Measurements from ENCODE around the gene TRPM5. TPM values are rescaled to one million over a fixed set of nuclear protein-coding genes. Genes with fewer than 3 reads are reported as not detected.

The TRPM5 gene
- total and polyA plus RNA-seq, 2 donors (not counting 1 experiment from before 2014, with no cell fraction given) = 0.03 TPM; not detected in 1

DNA sequence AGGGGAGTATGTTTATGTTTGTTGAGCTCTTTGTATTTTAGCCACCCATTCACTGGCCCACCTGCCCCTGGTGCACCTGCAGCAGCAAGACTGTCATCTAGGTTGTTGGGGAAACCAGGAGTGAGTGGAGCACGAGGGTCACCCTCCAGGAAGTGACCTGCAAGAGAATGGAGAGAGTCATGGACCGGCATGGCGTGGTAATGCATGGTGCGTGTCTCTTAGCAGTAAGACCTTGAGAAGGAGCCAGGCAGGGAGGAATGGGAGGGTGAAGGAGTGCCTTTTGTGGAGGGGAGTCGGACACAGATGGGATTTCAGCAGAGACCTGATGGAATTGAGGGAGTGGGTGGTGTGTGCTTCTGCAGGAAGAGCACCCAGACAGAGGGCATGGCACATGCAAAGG lies 38.4 kb upstream of the TRPM5 start:
- H3K79me2 ChIP-seq (ENCODE audit: control insufficient read depth, insufficient read depth, low read length) = peaks cover 22% of the 10 kb centered on the region
- WGBS (ENCODE audit: insufficient coverage) = 88% methylated on average over 5 of the region's 5 CpGs
- no peak for ATAC-seq (ENCODE audit: low read depth)
- H3K4me1 Mint-ChIP-seq = peaks cover 31% of the 10 kb centered on the region
- no peak overlapping the region for H3K27ac Mint-ChIP-seq
- no peak for DNase-seq
- H3K9me3 ChIP-seq (ENCODE audit: control extremely low read depth in 1 of 3, control insufficient read depth in 2 of 3, insufficient read depth in 1 of 3, low read length in 2 of 3) = peaks cover 7 to 38% (median 19%) of the 10 kb centered on the region in 3 donors
- POLR2A ChIA-PET = no interaction called here
- no peak overlapping the region for H2AFZ ChIP-seq (ENCODE audit: insufficient read depth, low read depth, low read length, poor library complexity, severe bottlenecking)
- intact Hi-C loops (cut with micrococcal nuclease) = no loop called here
- no peaks in the 10 kb centered on the region for H3K36me3 ChIP-seq (replicated peaks in 1 of 2; ENCODE audit: control extremely low read depth in 1 of 2, control insufficient read depth in 1 of 2, extremely low read depth in 1 of 2, insufficient read depth in 2 of 2, low read length in 1 of 2)
- no peaks in the 10 kb centered on the region for H3K27me3 ChIP-seq (replicated peaks in 1 of 4; ENCODE audit: control extremely low read depth in 1 of 4, control insufficient read depth in 3 of 4, insufficient read depth in 4 of 4, low read length in 3 of 4)
- peaks cover 12% of the 10 kb centered on the region in 2 donors for H3K4me1 ChIP-seq (ENCODE audit: control insufficient read depth in 2 of 2, insufficient read depth in 2 of 2, low read length in 2 of 2)
- H3K4me3 Mint-ChIP-seq = no peak overlapping the region
- no peak overlapping the region for H3K27ac ChIP-seq (ENCODE audit: low read length in 2 of 2)
- H3K4me3 ChIP-seq (ENCODE audit: control extremely low read depth in 1 of 5, extremely low read depth in 1 of 5, insufficient read depth in 1 of 5, low read depth in 2 of 5, low read length in 4 of 5) = no peak overlapping the region
- CTCF ChIA-PET = no interaction called here
- H3K4me2 ChIP-seq (replicated peaks; ENCODE audit: low read depth, low read length, poor library complexity, severe bottlenecking) = no peak overlapping the region
- H3K9me3 Mint-ChIP-seq (ENCODE audit: insufficient read depth) = peaks cover 6% of the 10 kb centered on the region
- peaks cover 24% of the 10 kb centered on the region for H4K20me1 ChIP-seq (ENCODE audit: control insufficient read depth, insufficient read depth, low read length, poor library complexity, severe bottlenecking)
- no peaks in the 10 kb centered on the region for H3K27me3 Mint-ChIP-seq
- no peak overlapping the region for H3K9ac ChIP-seq (ENCODE audit: low read length)
- TF ChIP-seq EZH2 (IDR thresholded peaks at IDR 0.05; ENCODE audit: borderline replicate concordance, insufficient read depth, low read depth, low read length, poor library complexity, severe bottlenecking) = no peak
- TF ChIP-seq, protein P1, sequence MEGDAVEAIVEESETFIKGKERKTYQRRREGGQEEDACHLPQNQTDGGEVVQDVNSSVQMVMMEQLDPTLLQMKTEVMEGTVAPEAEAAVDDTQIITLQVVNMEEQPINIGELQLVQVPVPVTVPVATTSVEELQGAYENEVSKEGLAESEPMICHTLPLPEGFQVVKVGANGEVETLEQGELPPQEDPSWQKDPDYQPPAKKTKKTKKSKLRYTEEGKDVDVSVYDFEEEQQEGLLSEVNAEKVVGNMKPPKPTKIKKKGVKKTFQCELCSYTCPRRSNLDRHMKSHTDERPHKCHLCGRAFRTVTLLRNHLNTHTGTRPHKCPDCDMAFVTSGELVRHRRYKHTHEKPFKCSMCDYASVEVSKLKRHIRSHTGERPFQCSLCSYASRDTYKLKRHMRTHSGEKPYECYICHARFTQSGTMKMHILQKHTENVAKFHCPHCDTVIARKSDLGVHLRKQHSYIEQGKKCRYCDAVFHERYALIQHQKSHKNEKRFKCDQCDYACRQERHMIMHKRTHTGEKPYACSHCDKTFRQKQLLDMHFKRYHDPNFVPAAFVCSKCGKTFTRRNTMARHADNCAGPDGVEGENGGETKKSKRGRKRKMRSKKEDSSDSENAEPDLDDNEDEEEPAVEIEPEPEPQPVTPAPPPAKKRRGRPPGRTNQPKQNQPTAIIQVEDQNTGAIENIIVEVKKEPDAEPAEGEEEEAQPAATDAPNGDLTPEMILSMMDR (IDR thresholded peaks at IDR 0.05) = no peak

DNA sequence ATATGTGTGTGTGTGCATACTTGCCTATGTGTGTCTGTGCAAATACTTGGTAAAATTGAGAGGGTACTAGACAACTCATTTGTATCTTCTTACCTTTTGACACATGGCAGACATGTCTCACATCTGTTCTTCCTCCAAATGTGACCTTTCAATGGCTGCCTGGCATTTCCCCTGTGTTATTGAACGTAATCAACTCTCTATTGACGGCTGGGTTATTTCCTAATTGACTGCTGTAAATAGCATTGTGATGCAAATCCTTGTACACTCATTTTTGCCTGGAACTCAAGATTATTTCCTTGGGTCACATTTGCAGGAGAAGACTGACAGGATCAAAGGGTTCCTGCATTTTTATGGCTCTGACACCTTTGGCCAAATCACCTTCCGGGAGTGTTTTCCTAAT lies 37.9 kb upstream of the TRPM5 start:
- no peak for ATAC-seq (ENCODE audit: low read depth)
- H3K27ac Mint-ChIP-seq = no peak overlapping the region
- no peak overlapping the region for H3K27ac ChIP-seq (ENCODE audit: low read length in 2 of 2)
- no peak for DNase-seq
- no peak overlapping the region for H3K4me3 ChIP-seq (ENCODE audit: control extremely low read depth in 1 of 5, extremely low read depth in 1 of 5, insufficient read depth in 1 of 5, low read depth in 2 of 5, low read length in 4 of 5)
- POLR2A ChIA-PET = no interaction called here
- H2AFZ ChIP-seq (ENCODE audit: insufficient read depth, low read depth, low read length, poor library complexity, severe bottlenecking) = no peak overlapping the region
- no peaks in the 10 kb centered on the region for H3K36me3 ChIP-seq (replicated peaks in 1 of 2; ENCODE audit: control extremely low read depth in 1 of 2, control insufficient read depth in 1 of 2, extremely low read depth in 1 of 2, insufficient read depth in 2 of 2, low read length in 1 of 2)
- peaks cover 22% of the 10 kb centered on the region for H3K79me2 ChIP-seq (ENCODE audit: control insufficient read depth, insufficient read depth, low read length)
- peaks cover 31% of the 10 kb centered on the region for H3K4me1 Mint-ChIP-seq
- 73% methylated on average over 2 of the region's 3 CpGs for WGBS (ENCODE audit: insufficient coverage)
- H3K4me3 Mint-ChIP-seq = no peak overlapping the region
- H3K4me2 ChIP-seq (replicated peaks; ENCODE audit: low read depth, low read length, poor library complexity, severe bottlenecking) = no peak overlapping the region
- intact Hi-C loops (cut with micrococcal nuclease) = no loop called here
- no peak overlapping the region for H3K9ac ChIP-seq (ENCODE audit: low read length)
- peaks cover 24% of the 10 kb centered on the region for H4K20me1 ChIP-seq (ENCODE audit: control insufficient read depth, insufficient read depth, low read length, poor library complexity, severe bottlenecking)
- no peak for TF ChIP-seq EZH2 (IDR thresholded peaks at IDR 0.05; ENCODE audit: borderline replicate concordance, insufficient read depth, low read depth, low read length, poor library complexity, severe bottlenecking)
- TF ChIP-seq, protein P1 (IDR thresholded peaks at IDR 0.05) = no peak
- CTCF ChIA-PET = interaction anchor here (0.9 kb wide), 1 partner anchor 61 kb away, joined by 3 read pairs; no protein-coding TSS in a partner anchor
- peaks cover 5 to 35% (median 20%) of the 10 kb centered on the region in 3 donors for H3K9me3 ChIP-seq (ENCODE audit: control extremely low read depth in 1 of 3, control insufficient read depth in 2 of 3, insufficient read depth in 1 of 3, low read length in 2 of 3)
- peaks cover 12% of the 10 kb centered on the region in 2 donors for H3K4me1 ChIP-seq (ENCODE audit: control insufficient read depth in 2 of 2, insufficient read depth in 2 of 2, low read length in 2 of 2)
- peaks cover 6% of the 10 kb centered on the region for H3K9me3 Mint-ChIP-seq (ENCODE audit: insufficient read depth)
- no peaks in the 10 kb centered on the region for H3K27me3 ChIP-seq (replicated peaks in 1 of 4; ENCODE audit: control extremely low read depth in 1 of 4, control insufficient read depth in 3 of 4, insufficient read depth in 4 of 4, low read length in 3 of 4)
- no peaks in the 10 kb centered on the region for H3K27me3 Mint-ChIP-seq
